H9 (cell line): Measurements from ENCODE around the gene TMEM252. TPM values are rescaled to one million over a fixed set of nuclear protein-coding genes. Genes with fewer than 3 reads are reported as not detected.

Source experiments
- DNase-seq: peaks from one replicate; pipeline ENCODE4 v3.0.0-alpha.2; 2017
- H2AFZ ChIP-seq: one replicate; pipeline ENCODE4 v1.6.1; 2013; ENCODE audit warnings: mild to moderate bottlenecking, low read length, control low read depth, moderate library complexity
- H2AK5ac ChIP-seq: 2 replicates; pipeline ENCODE4 v1.6.1; 2013; ENCODE audit warnings: low read length, control low read depth, mixed read lengths; ENCODE audit not compliant: insufficient read length
- H2BK120ac ChIP-seq: one replicate; pipeline ENCODE4 v1.6.1; 2013; ENCODE audit warnings: low read depth, mild to moderate bottlenecking, low read length, control low read depth, inconsistent platforms; ENCODE audit not compliant: poor library complexity, severe bottlenecking
- H2BK12ac ChIP-seq: 2 replicates; pipeline ENCODE4 v1.6.1; 2013; ENCODE audit warnings: low read length, control low read depth, mixed read lengths, low read depth; ENCODE audit not compliant: insufficient read length
- H2BK15ac ChIP-seq: 2 replicates; pipeline ENCODE4 v1.6.1; 2013; ENCODE audit warnings: low read depth, low read length, control low read depth
- H2BK20ac ChIP-seq: one replicate; pipeline ENCODE4 v1.6.1; 2013; ENCODE audit warnings: low read depth, mild to moderate bottlenecking, low read length, control low read depth, inconsistent platforms; ENCODE audit not compliant: poor library complexity, severe bottlenecking
- H2BK5ac ChIP-seq: 2 replicates; pipeline ENCODE4 v1.6.1; 2013; ENCODE audit warnings: low read length, control low read depth, mixed read lengths; ENCODE audit not compliant: insufficient read length
- H3K14ac ChIP-seq: 2 replicates; pipeline ENCODE4 v1.6.1; 2013; ENCODE audit warnings: low read length, control low read depth; ENCODE audit not compliant: insufficient read depth
- H3K18ac ChIP-seq: 2 replicates; pipeline ENCODE4 v1.6.1; 2013; ENCODE audit warnings: low read depth, mild to moderate bottlenecking, mixed read lengths, low read length, control low read depth; ENCODE audit not compliant: insufficient read length
- H3K23ac ChIP-seq: 2 replicates; pipeline ENCODE4 v1.6.1; 2013; ENCODE audit warnings: low read length, control low read depth, mixed read lengths, low read depth; ENCODE audit not compliant: insufficient read length
- H3K23me2 ChIP-seq: 2 replicates; pipeline ENCODE4 v1.6.1; 2013; ENCODE audit warnings: low read depth, mild to moderate bottlenecking, mixed read lengths, low read length, control low read depth; ENCODE audit not compliant: insufficient read length, poor library complexity, severe bottlenecking
- H3K27ac ChIP-seq: 2 replicates; pipeline ENCODE4 v1.5.1; 2013; ENCODE audit warnings: low read length, control low read depth, mixed read lengths, low read depth; ENCODE audit not compliant: insufficient read length
- H3K27me3 ChIP-seq: 2 replicates; pipeline ENCODE4 v1.6.1; 2013; ENCODE audit warnings: low read length, control low read depth, inconsistent platforms; ENCODE audit not compliant: insufficient read depth
- H3K4ac ChIP-seq: 2 replicates; pipeline ENCODE4 v1.6.1; 2013; ENCODE audit warnings: low read depth, mild to moderate bottlenecking, control low read depth, inconsistent platforms, low read length, moderate library complexity
- H3K4me1 ChIP-seq: 2 replicates; pipeline ENCODE4 v1.6.1; 2013; ENCODE audit warnings: low read length, control low read depth, inconsistent platforms; ENCODE audit not compliant: insufficient read depth
- H3K4me2 ChIP-seq: 2 replicates; pipeline ENCODE4 v1.6.1; 2013; ENCODE audit warnings: low read length, control low read depth, mixed read lengths; ENCODE audit not compliant: insufficient read length, insufficient read depth
- H3K56ac ChIP-seq: 2 replicates; pipeline ENCODE4 v1.6.1; 2013; ENCODE audit warnings: low read depth, mild to moderate bottlenecking, mixed read lengths, low read length, control low read depth; ENCODE audit not compliant: insufficient read length
- H3K79me1 ChIP-seq: 2 replicates; pipeline ENCODE4 v1.6.1; 2013; ENCODE audit warnings: low read depth, mild to moderate bottlenecking, moderate library complexity, low read length, control low read depth, inconsistent platforms; ENCODE audit not compliant: insufficient read depth, poor library complexity, severe bottlenecking
- H3K79me2 ChIP-seq: 2 replicates; pipeline ENCODE4 v1.6.1; 2013; ENCODE audit warnings: low read length, control low read depth, inconsistent platforms; ENCODE audit not compliant: insufficient read depth
- H3K9ac ChIP-seq: 2 replicates; pipeline ENCODE4 v1.6.1; 2013; ENCODE audit warnings: low read length, control low read depth, mixed read lengths; ENCODE audit not compliant: insufficient read length; ENCODE audit errors: extremely low read depth
- H3K9me3 ChIP-seq: one replicate; pipeline ENCODE4 v1.6.1; 2013; ENCODE audit warnings: low read depth, low read length, inconsistent platforms; ENCODE audit not compliant: control insufficient read depth
- H3T11ph ChIP-seq: one replicate; pipeline ENCODE4 v1.6.1; 2013; ENCODE audit warnings: mild to moderate bottlenecking, low read length, control low read depth, inconsistent platforms
- H4K20me1 ChIP-seq: one replicate; pipeline ENCODE4 v1.6.1; 2013; ENCODE audit not compliant: control insufficient read depth, insufficient read length, insufficient read depth
- H4K5ac ChIP-seq: 2 replicates; pipeline ENCODE4 v1.6.1; 2013; ENCODE audit warnings: low read depth, mild to moderate bottlenecking, mixed read lengths, low read length, control low read depth; ENCODE audit not compliant: insufficient read length
- H4K8ac ChIP-seq: replicated peaks from 2 replicates; pipeline ENCODE4 v1.6.1; 2013; ENCODE audit warnings: low read length, control low read depth, mixed read lengths, low read depth; ENCODE audit not compliant: insufficient read length
- H4K91ac ChIP-seq: 2 replicates; pipeline ENCODE4 v1.6.1; 2013; ENCODE audit warnings: low read depth, mild to moderate bottlenecking, moderate library complexity, mixed read lengths, low read length, control low read depth; ENCODE audit not compliant: insufficient read length
- H3K27ac Mint-ChIP-seq, 3 experiments: 2 replicates in 2 of 3; 3 replicates in 1 of 3; pipeline ENCODE4 v1.8.0; 2020 to 2021; ENCODE audit warnings: mixed read lengths in 3 of 3, mild to moderate bottlenecking in 1 of 3, moderate library complexity in 1 of 3
- H3K27me3 Mint-ChIP-seq: 2 replicates; pipeline ENCODE4 v1.8.0; 2021; ENCODE audit warnings: low read depth, mild to moderate bottlenecking, moderate library complexity, mixed read lengths
- H3K36me3 Mint-ChIP-seq, 3 experiments: 2 replicates in 2 of 3; 3 replicates in 1 of 3; pipeline ENCODE4 v1.8.0; 2020 to 2021; ENCODE audit warnings: low read depth in 3 of 3, mixed read lengths in 3 of 3; ENCODE audit not compliant: insufficient read depth in 1 of 3
- H3K4me1 Mint-ChIP-seq, 2 experiments: 2 replicates each; pipeline ENCODE4 v1.8.0; 2020; ENCODE audit warnings: mixed read lengths in 2 of 2
- H3K4me3 Mint-ChIP-seq, 2 experiments: 2 replicates in 1 of 2; 3 replicates in 1 of 2; pipeline ENCODE4 v1.8.0; 2020 to 2021; ENCODE audit warnings: mild to moderate bottlenecking in 2 of 2, mixed read lengths in 2 of 2, moderate library complexity in 1 of 2
- H3K9me3 Mint-ChIP-seq, 2 experiments: 2 replicates in 1 of 2; 3 replicates in 1 of 2; pipeline ENCODE4 v1.8.0; 2020; ENCODE audit warnings: mild to moderate bottlenecking in 2 of 2, mixed read lengths in 2 of 2, moderate library complexity in 1 of 2
- WGBS: extraction: QIAGEN DNeasy Blood & Tissue Kit; methylation state at CpG from one replicate; pipeline ENCODE4 v1.1.7; 2013; ENCODE audit warnings: missing lambda C conversion rate, low lambda C conversion rate, mixed read lengths; ENCODE audit not compliant: insufficient read length; ENCODE audit errors: extremely low coverage; 5-methylcytosine and 5-hydroxymethylcytosine counted together
- total RNA-seq: library from RNA; stranded (reverse); gene quantifications from 2 replicates; pipeline ENCODE4 v1.2.1, GENCODE V29; 2021
- TF ChIP-seq, protein P1 (sequence below): fragments of 200-600 bp; sonication (generic); conservative IDR thresholded peaks from 3 replicates; pipeline ENCODE4 v1.8.0; 2021; ENCODE audit warnings: antibody characterized with exemption, mild to moderate bottlenecking

TMEM252 gene
- total RNA-seq, 1 experiment from 2014 or later = not detected

DNA sequence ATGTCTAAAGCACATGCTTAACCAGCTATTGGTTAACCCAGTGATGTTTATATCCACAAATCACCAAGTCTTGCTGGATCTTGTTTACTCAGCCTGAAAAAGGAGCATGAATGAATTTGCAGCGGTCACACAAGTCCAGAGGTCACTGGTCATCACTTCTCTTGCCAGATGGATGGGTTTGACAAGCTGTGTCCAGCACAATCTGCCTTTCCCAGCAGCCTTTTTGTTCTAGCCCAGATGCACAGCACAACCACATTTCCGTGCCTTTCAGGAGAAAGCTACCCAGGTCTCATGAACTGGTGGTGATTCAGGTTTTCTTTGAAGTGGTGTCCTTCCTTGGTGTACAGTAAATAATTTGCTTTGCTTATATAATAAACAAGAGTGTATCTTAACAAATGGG, 32.1 kb downstream of the TMEM252 start:
- H3K4me3 Mint-ChIP-seq = no peak overlapping the region
- no peak overlapping the region for H2BK5ac ChIP-seq
- no peak overlapping the region for H2BK12ac ChIP-seq
- no CpG with 5 or more reads among the region's 2 CpGs for WGBS
- H2BK15ac ChIP-seq = no peak overlapping the region
- no peak overlapping the region for H3K18ac ChIP-seq
- no peaks in the 10 kb centered on the region for H3K36me3 Mint-ChIP-seq
- no peak overlapping the region for H4K8ac ChIP-seq
- TF ChIP-seq, protein P1, sequence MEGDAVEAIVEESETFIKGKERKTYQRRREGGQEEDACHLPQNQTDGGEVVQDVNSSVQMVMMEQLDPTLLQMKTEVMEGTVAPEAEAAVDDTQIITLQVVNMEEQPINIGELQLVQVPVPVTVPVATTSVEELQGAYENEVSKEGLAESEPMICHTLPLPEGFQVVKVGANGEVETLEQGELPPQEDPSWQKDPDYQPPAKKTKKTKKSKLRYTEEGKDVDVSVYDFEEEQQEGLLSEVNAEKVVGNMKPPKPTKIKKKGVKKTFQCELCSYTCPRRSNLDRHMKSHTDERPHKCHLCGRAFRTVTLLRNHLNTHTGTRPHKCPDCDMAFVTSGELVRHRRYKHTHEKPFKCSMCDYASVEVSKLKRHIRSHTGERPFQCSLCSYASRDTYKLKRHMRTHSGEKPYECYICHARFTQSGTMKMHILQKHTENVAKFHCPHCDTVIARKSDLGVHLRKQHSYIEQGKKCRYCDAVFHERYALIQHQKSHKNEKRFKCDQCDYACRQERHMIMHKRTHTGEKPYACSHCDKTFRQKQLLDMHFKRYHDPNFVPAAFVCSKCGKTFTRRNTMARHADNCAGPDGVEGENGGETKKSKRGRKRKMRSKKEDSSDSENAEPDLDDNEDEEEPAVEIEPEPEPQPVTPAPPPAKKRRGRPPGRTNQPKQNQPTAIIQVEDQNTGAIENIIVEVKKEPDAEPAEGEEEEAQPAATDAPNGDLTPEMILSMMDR = no peak
- no peak overlapping the region for H2AK5ac ChIP-seq
- no peak overlapping the region for H2BK20ac ChIP-seq
- H3K79me1 ChIP-seq = no peaks in the 10 kb centered on the region
- no peak overlapping the region; a peak in 1 of 7 replicates for H3K27ac Mint-ChIP-seq
- no peak overlapping the region for H3T11ph ChIP-seq
- H3K56ac ChIP-seq = no peak overlapping the region
- H3K27me3 Mint-ChIP-seq = peaks cover 99% of the 10 kb centered on the region
- peaks cover 5 to 7% of the 10 kb centered on the region in 2 experiments for H3K4me1 Mint-ChIP-seq
- no peak overlapping the region for H4K91ac ChIP-seq
- H3K4me2 ChIP-seq = no peak overlapping the region
- H3K27ac ChIP-seq = no peak overlapping the region
- no peak overlapping the region for H2BK120ac ChIP-seq
- no peak overlapping the region for H3K23ac ChIP-seq
- no peaks in the 10 kb centered on the region for H3K9me3 ChIP-seq
- no peak overlapping the region for H4K5ac ChIP-seq
- no peaks in the 10 kb centered on the region for H3K4me1 ChIP-seq
- peaks cover 70% of the 10 kb centered on the region for H3K27me3 ChIP-seq
- no peak overlapping the region for H2AFZ ChIP-seq
- no peaks in the 10 kb centered on the region for H3K79me2 ChIP-seq
- H3K9ac ChIP-seq = no peak overlapping the region
- H3K14ac ChIP-seq = no peak overlapping the region
- H4K20me1 ChIP-seq = no peaks in the 10 kb centered on the region
- H3K23me2 ChIP-seq = no peaks in the 10 kb centered on the region
- no peak overlapping the region for H3K4ac ChIP-seq
- peaks cover 2 to 17% of the 10 kb centered on the region in 2 experiments; a peak in 2 of 5 replicates for H3K9me3 Mint-ChIP-seq
- DNase-seq = no peak
